ENCODE measurements around the gene HASPIN.
"Not testable (repeated sequence)": the region's sequence is repeated elsewhere in the genome, so short reads cannot be mapped to it uniquely, and the experiment has no call there.

- TF ChIP-seq CTCF (conservative IDR thresholded peaks at IDR 0.05); EZH2 (IDR thresholded peaks at IDR 0.05; ENCODE audit: low read depth): not testable (repeated sequence)
Observed at GRCh38 chr17:3728099-3728498, 4.4 kb downstream of the HASPIN start.

All from PC-9 (cell line).